ENCODE results near the gene KRTAP4-2. TPM values are rescaled to one million over a fixed set of nuclear protein-coding genes. Genes with fewer than 3 reads are reported as not detected.

KRTAP4-2 gene
- total and polyA plus RNA-seq, 10 of the 15 experiments (the other 5 are each of a cell fraction or from before 2014, with no cell fraction given): not detected

DNA sequence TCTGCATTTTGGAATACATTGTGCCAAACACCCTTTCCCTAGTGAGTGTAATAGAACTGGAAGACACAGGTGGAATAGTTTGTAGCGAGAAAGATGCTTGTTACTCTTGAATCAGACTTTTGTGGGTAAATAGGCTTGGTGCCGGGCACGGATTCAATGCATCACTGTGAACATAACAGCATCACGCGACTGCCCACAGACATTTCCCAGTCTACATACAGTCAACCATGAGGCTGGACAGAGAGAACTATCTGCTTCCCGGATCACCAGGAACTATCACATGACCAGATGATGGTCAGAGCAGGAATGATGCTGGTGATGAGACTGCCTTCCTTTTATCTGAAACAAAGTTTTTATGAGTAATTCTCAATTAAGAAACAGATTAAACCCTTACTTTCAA is 48.0 kb upstream of the KRTAP4-2 start (continued):
- no peak for TF ChIP-seq ZNF592 (IDR thresholded peaks at IDR 0.05)

- no TSS peak for BruUV-seq (replicated peaks)
Measured at GRCh38 chr17:41223821-41224220, 45.8 kb upstream of the KRTAP4-2 start.

More at GRCh38 chr17:41223821-41224220, 45.8 kb upstream of the KRTAP4-2 start:
- intact Hi-C loops (cut with micrococcal nuclease; ENCODE audit: unreplicated experiment): no loop called here
- RAD21 ChIA-PET (ENCODE audit: unreplicated experiment): no interaction called here
- POLR2A ChIA-PET: no interaction called here
- Histone ChIP-seq H2AFZ (ENCODE audit: control insufficient read depth, low read depth, low read length) (no peak overlapping the region), H3K36me3 (ENCODE audit: control insufficient read depth in 2 of 2, insufficient read depth in 2 of 2, low read length in 1 of 2) (no peaks in the 10 kb centered on the region), H3K9me3 (replicated peaks; ENCODE audit: control insufficient read depth, insufficient read depth, low read length) (no peaks in the 10 kb centered on the region), H3K79me2 (ENCODE audit: control insufficient read depth, insufficient read depth, low read length) (no peaks in the 10 kb centered on the region), H3K4me1 (ENCODE audit: control insufficient read depth, insufficient read depth, low read length) (no peaks in the 10 kb centered on the region), H4K20me1 (ENCODE audit: control insufficient read depth, insufficient read depth) (no peaks in the 10 kb centered on the region), H3K27ac (ENCODE audit: control insufficient read depth, insufficient read depth) (no peak overlapping the region), H3K4me2 (ENCODE audit: control insufficient read depth, insufficient read depth) (no peak overlapping the region), H3K27me3 (replicated peaks in 1 of 2; ENCODE audit: control insufficient read depth in 2 of 2, insufficient read depth in 2 of 2, low read length in 1 of 2) (peaks cover 0 to 3% of the 10 kb centered on the region in 2 experiments; a peak in 1 of 4 replicates), H3K4me3 (no peak overlapping the region), H3K9ac (ENCODE audit: control insufficient read depth, insufficient read depth, low read length) (no peak overlapping the region)
- WGBS (ENCODE audit: insufficient coverage, insufficient replicate concordance, low lambda C conversion rate, missing lambda C conversion rate): 2% methylated on average over 2 of the region's 2 CpGs
- ATAC-seq (no peak), DNase-seq (ENCODE audit: low read depth, low spot score) (no peak), FAIRE-seq (no peak)
- CTCF ChIA-PET: no interaction called here
- in situ Hi-C loops (cut with MboI): no loop called here
- SMC1A ChIA-PET (ENCODE audit: uncharacterized antibody, unreplicated experiment): no interaction called here
- no peak for TF ChIP-seq NFYB (IDR thresholded peaks at IDR 0.05; ENCODE audit: insufficient read depth, low read depth, low read length)
- no peak for TF ChIP-seq MYB (IDR thresholded peaks at IDR 0.05; ENCODE audit: borderline replicate concordance, low read depth, low read length)
- TF ChIP-seq ZNF217 (IDR thresholded peaks at IDR 0.05): no peak
- no peak for TF ChIP-seq NFXL1 (IDR thresholded peaks at IDR 0.05; ENCODE audit: borderline replicate concordance)
- no peak for TF ChIP-seq FOXM1 (IDR thresholded peaks at IDR 0.05; ENCODE audit: low read depth, low read length)
- TF ChIP-seq KDM1A (IDR thresholded peaks at IDR 0.05; ENCODE audit: borderline replicate concordance): no peak
- no peak for TF ChIP-seq RUNX3 (IDR thresholded peaks at IDR 0.05; ENCODE audit: low read length)
- TF ChIP-seq CHD1 (IDR thresholded peaks at IDR 0.05; ENCODE audit: low read depth, low read length): no peak
- TF ChIP-seq ESRRA (IDR thresholded peaks at IDR 0.05; ENCODE audit: low read length): no peak
- no peak for TF ChIP-seq ETV6 (conservative IDR thresholded peaks at IDR 0.05 in 1 of 2, IDR thresholded peaks at IDR 0.05 in 1 of 2; ENCODE audit: borderline replicate concordance in 1 of 2, low read depth in 1 of 2)
- TF ChIP-seq SMAD1 (IDR thresholded peaks at IDR 0.05; ENCODE audit: low read depth, partially characterized antibody): no peak
- no peak for TF ChIP-seq ATF3 (IDR thresholded peaks at IDR 0.05; ENCODE audit: borderline replicate concordance, extremely low read depth, low read depth, low read length)
- TF ChIP-seq SPI1 (IDR thresholded peaks at IDR 0.05; ENCODE audit: borderline replicate concordance, insufficient read depth, low read depth, low read length): no peak
- TF ChIP-seq RAD51 (IDR thresholded peaks at IDR 0.05): no peak
- no peak for TF ChIP-seq BCL3 (IDR thresholded peaks at IDR 0.05; ENCODE audit: borderline replicate concordance, insufficient read depth, low read depth, low read length, poor library complexity, severe bottlenecking)
- TF ChIP-seq FOS (IDR thresholded peaks at IDR 0.05; ENCODE audit: borderline replicate concordance, extremely low read depth, insufficient read length): no peak
